ENCODE data around the gene ZC3H11A.

- TF ChIP-seq, protein P1, sequence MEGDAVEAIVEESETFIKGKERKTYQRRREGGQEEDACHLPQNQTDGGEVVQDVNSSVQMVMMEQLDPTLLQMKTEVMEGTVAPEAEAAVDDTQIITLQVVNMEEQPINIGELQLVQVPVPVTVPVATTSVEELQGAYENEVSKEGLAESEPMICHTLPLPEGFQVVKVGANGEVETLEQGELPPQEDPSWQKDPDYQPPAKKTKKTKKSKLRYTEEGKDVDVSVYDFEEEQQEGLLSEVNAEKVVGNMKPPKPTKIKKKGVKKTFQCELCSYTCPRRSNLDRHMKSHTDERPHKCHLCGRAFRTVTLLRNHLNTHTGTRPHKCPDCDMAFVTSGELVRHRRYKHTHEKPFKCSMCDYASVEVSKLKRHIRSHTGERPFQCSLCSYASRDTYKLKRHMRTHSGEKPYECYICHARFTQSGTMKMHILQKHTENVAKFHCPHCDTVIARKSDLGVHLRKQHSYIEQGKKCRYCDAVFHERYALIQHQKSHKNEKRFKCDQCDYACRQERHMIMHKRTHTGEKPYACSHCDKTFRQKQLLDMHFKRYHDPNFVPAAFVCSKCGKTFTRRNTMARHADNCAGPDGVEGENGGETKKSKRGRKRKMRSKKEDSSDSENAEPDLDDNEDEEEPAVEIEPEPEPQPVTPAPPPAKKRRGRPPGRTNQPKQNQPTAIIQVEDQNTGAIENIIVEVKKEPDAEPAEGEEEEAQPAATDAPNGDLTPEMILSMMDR (IDR thresholded peaks at IDR 0.05; ENCODE audit: extremely low read depth in 1 of 2, insufficient read depth in 1 of 2, low read depth in 1 of 2, low read length in 2 of 2), result no peak
- TF ChIP-seq POLR2A (IDR thresholded peaks at IDR 0.05; ENCODE audit: low read depth, low read length) (no peak), JUN (IDR thresholded peaks at IDR 0.05; ENCODE audit: borderline replicate concordance, insufficient read depth, insufficient read length, low read depth) (no peak), EZH2 (IDR thresholded peaks at IDR 0.05; ENCODE audit: borderline replicate concordance, low read depth, low read length, severe bottlenecking) (no peak), FOS (IDR thresholded peaks at IDR 0.05; ENCODE audit: borderline replicate concordance, insufficient read depth, low read length) (no peak), POLR2AphosphoS5 (IDR thresholded peaks at IDR 0.05; ENCODE audit: insufficient read depth, low read depth, low read length) (no peak)
Measured at GRCh38 chr1:203840208-203840808, 44.9 kb downstream of the ZC3H11A start.

Measured in endothelial cell of umbilical vein (primary cell).